ENCODE data around the gene PHB1. TPM values are rescaled to one million over a fixed set of nuclear protein-coding genes. Genes with fewer than 3 reads are reported as not detected.

PHB1 gene
- 115 and 124 TPM in 2 replicates for total RNA-seq

DNA sequence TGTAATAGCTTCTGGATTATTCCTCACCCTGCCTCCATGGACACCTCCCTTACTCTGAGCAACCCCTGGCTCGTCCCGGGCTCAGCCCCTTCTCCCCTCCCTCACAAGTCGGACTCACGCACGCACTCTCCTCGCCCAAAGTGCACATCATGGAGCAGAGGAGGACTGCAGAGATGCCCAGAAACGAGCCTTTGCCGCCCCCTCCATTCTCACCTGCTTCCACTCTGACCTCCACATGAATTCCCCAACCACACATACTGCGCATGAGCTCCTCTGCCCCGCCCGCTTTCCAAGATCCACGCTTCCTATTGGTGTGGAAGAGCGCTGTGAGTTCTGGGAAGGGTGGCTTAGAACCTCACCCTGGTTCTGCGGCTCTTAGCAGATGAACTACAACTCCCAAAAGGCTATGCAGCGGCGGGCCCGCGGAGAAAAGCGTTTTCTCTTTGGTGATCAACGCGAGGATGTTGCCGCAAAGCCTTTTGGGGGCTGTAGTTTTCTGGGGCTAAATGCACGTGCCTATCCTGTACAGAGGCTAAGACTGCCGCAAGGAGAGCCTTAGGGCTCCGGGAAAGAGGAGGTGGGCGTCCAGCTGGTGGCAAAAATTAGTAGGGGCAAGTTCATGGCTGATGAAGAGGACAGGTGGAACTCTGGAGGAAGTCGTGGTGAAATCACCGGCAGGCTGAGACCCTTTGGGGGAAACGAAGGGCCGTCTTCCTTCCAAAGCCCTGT is at the start of gene PHB1:
TSS of gene PHB1 (minus strand) at position 261 of the 729 bp plus-strand sequence. CDS start 1,618 bp downstream, outside the sequence.

GRCh38 chr17:49361902-49362722 is 52.6 kb downstream of the PHB1 start, which contains the start of gene ZNF652:
TSS of gene ZNF652 (minus strand) at chr17:49362250. CDS start at chr17:49317725, 44,525 bp downstream.

Other genes starting within 250 kb of the PHB1 start
- gene GNGT2, start 204.3 kb downstream of the PHB1 start, total RNA-seq, result 1.6 and 2.2 TPM in 2 replicates
- 9.1 and 14.4 TPM in 2 replicates for gene ABI3, start 204.2 kb downstream of the PHB1 start, total RNA-seq
- 0.09 TPM in 1 of 2 replicates, not detected in the other for gene PHOSPHO1, start 184.1 kb downstream of the PHB1 start, total RNA-seq
- gene ZNF652, start 52.6 kb downstream of the PHB1 start, total RNA-seq, result 13.3 and 16.2 TPM in 2 replicates
- under 0.01 TPM in 1 of 2 replicates, not detected in the other for gene NGFR, start 80.4 kb upstream of the PHB1 start, total RNA-seq
- 3.7 and 5.3 TPM in 2 replicates for gene NXPH3, start 161.0 kb upstream of the PHB1 start, total RNA-seq

Measured in dermis lymphatic vessel endothelial cell (primary cell).